Jurkat, Clone E6-1 (cell line): ENCODE measurements around the gene RAB13.

Experiments
- DNase-seq: peaks from one replicate; pipeline ENCODE4 v3.0.0-alpha.2; 2011; ENCODE audit warnings: low read depth, low spot score
- H3K4me3 ChIP-seq: 2 replicates; pipeline ENCODE4 v1.5.1; 2011; ENCODE audit warnings: mild to moderate bottlenecking, low read length, control low read depth, moderate library complexity

RAB13 gene

GRCh38 chr1:153940756-153941155 lies 45.4 kb downstream of the RAB13 start:
- DNase-seq: no peak

GRCh38 chr1:153939476-153939875 lies 46.7 kb downstream of the RAB13 start:
- no peak for DNase-seq
- no peak overlapping the region for H3K4me3 ChIP-seq

More at GRCh38 chr1:153940756-153941155, 45.4 kb downstream of the RAB13 start:
- H3K4me3 ChIP-seq: no peak overlapping the region

- no peak for DNase-seq
- no peak overlapping the region for H3K4me3 ChIP-seq
Observed at GRCh38 chr1:153938996-153939395, 47.1 kb downstream of the RAB13 start.

GRCh38 chr1:153937331-153937730 lies 48.8 kb downstream of the RAB13 start:
- no peak overlapping the region for H3K4me3 ChIP-seq
- DNase-seq: no peak

GRCh38 chr1:153936011-153936802 lies 49.9 kb downstream of the RAB13 start:
- no peak overlapping the region for H3K4me3 ChIP-seq
- no peak for DNase-seq

GRCh38 chr1:153934746-153935145 lies 51.4 kb downstream of the RAB13 start:
- H3K4me3 ChIP-seq: no peak overlapping the region
- no peak for DNase-seq

GRCh38 chr1:153933955-153934354 lies 52.2 kb downstream of the RAB13 start:
- DNase-seq: no peak
- no peak overlapping the region for H3K4me3 ChIP-seq

- no peak overlapping the region for H3K4me3 ChIP-seq
- no peak for DNase-seq
Observed at GRCh38 chr1:153933430-153933829, 52.7 kb downstream of the RAB13 start.

- H3K4me3 ChIP-seq: no peak overlapping the region
- no peak for DNase-seq
Observed at GRCh38 chr1:153932156-153933131, 53.7 kb downstream of the RAB13 start.
